ENCODE measurements around the gene CHRNA10.
"Not testable (repeated sequence)": the region's sequence is repeated elsewhere in the genome, so short reads cannot be mapped to it uniquely, and the experiment has no call there.

CHRNA10 gene

GRCh38 chr11:3665336-3666022 lies 5.7 kb downstream of the CHRNA10 start:
- DNase-seq (ENCODE audit: low read depth), result no peak

- DNase-seq (ENCODE audit: low read depth), result no peak
Measured at GRCh38 chr11:3664032-3664630, 7.1 kb downstream of the CHRNA10 start.

GRCh38 chr11:3662856-3663255 lies 8.3 kb downstream of the CHRNA10 start:
- DNase-seq (ENCODE audit: low read depth), result no peak

GRCh38 chr11:3660960-3661359 lies 10.2 kb downstream of the CHRNA10 start:
- DNase-seq (ENCODE audit: low read depth), result no peak

- no peak for DNase-seq (ENCODE audit: low read depth)
Measured at GRCh38 chr11:3659595-3660515, 11.3 kb downstream of the CHRNA10 start.

- DNase-seq (ENCODE audit: low read depth), result no peak
Measured at GRCh38 chr11:3658252-3658651, 12.9 kb downstream of the CHRNA10 start.

- DNase-seq (ENCODE audit: low read depth), result not testable (repeated sequence)
Measured at GRCh38 chr11:3657331-3657730, 13.9 kb downstream of the CHRNA10 start.

- DNase-seq (ENCODE audit: low read depth), result no peak
Measured at GRCh38 chr11:3655547-3655946, 15.6 kb downstream of the CHRNA10 start.

- DNase-seq (ENCODE audit: low read depth), result not testable (repeated sequence)
Measured at GRCh38 chr11:3652514-3652913, 18.7 kb downstream of the CHRNA10 start.

GRCh38 chr11:3649374-3649773 lies 21.8 kb downstream of the CHRNA10 start:
- DNase-seq (ENCODE audit: low read depth), result not testable (repeated sequence)

GRCh38 chr11:3648843-3649242 lies 22.3 kb downstream of the CHRNA10 start:
- DNase-seq (ENCODE audit: low read depth), result not testable (repeated sequence)

GRCh38 chr11:3645552-3645951 lies 25.6 kb downstream of the CHRNA10 start:
- DNase-seq (ENCODE audit: low read depth), result no peak

GRCh38 chr11:3644817-3645235 lies 26.4 kb downstream of the CHRNA10 start, which contains the start of gene ART1:
ART1 (plus strand) TSS chr11:3645128; CDS start chr11:3659214, 14,086 bp downstream.
- DNase-seq (ENCODE audit: low read depth), result no peak

GRCh38 chr11:3643102-3643546 lies 28.1 kb downstream of the CHRNA10 start:
- DNase-seq (ENCODE audit: low read depth), result not testable (repeated sequence)

- peak; percentile 10 for DNase-seq (ENCODE audit: low read depth)
Measured at GRCh38 chr11:3642071-3642951, 28.9 kb downstream of the CHRNA10 start.

- no peak for DNase-seq (ENCODE audit: low read depth)
Measured at GRCh38 chr11:3641701-3642070, 29.5 kb downstream of the CHRNA10 start, which contains the start of gene ART5. ART5 (minus strand) TSS chr11:3641992; CDS start chr11:3641862, 130 bp downstream.

- no peak for DNase-seq (ENCODE audit: low read depth)
Measured at GRCh38 chr11:3641191-3641590, 30.0 kb downstream of the CHRNA10 start.

- DNase-seq (ENCODE audit: low read depth), result no peak
Measured at GRCh38 chr11:3639841-3640240, 31.3 kb downstream of the CHRNA10 start.

GRCh38 chr11:3638513-3638912 lies 32.7 kb downstream of the CHRNA10 start:
- DNase-seq (ENCODE audit: low read depth), result no peak

- no peak for DNase-seq (ENCODE audit: low read depth)
Measured at GRCh38 chr11:3637201-3637600, 34.0 kb downstream of the CHRNA10 start.

GRCh38 chr11:3635641-3636375 lies 35.4 kb downstream of the CHRNA10 start:
- DNase-seq (ENCODE audit: low read depth), result no peak
